ENCODE results near the gene ADK. TPM values are rescaled to one million over a fixed set of nuclear protein-coding genes. Genes with fewer than 3 reads are reported as not detected.

ADK gene
- total and polyA plus RNA-seq, 2 of the 4 experiments (the other 2 are of a cell fraction), result 30.6 to 40.9 TPM

- Histone ChIP-seq H3K4me2 (ENCODE audit: low read depth, low read length) (no peak overlapping the region), H2BK120ac (ENCODE audit: low read depth, low read length) (no peak overlapping the region), H3K9ac (ENCODE audit: low read depth, low read length) (no peak overlapping the region), H3K9me3 (ENCODE audit: control insufficient read depth, insufficient read depth, low read length) (no peaks in the 10 kb centered on the region), H3K79me1 (ENCODE audit: low read depth in 1 of 2, low read length in 2 of 2) (no peaks in the 10 kb centered on the region), H4K5ac (ENCODE audit: low read depth, low read length) (no peak overlapping the region), H2BK20ac (ENCODE audit: low read depth, low read length) (no peak overlapping the region), H4K20me1 (ENCODE audit: insufficient read depth, low read length) (no peaks in the 10 kb centered on the region), H3K56ac (ENCODE audit: extremely low read depth, insufficient read depth, low read length) (no peak overlapping the region), H2AK5ac (ENCODE audit: low read depth, low read length) (no peak overlapping the region), H2AK9ac (replicated peaks; ENCODE audit: low read depth, low read length, poor library complexity) (no peak overlapping the region), H2AFZ (replicated peaks; ENCODE audit: low read length, poor library complexity) (no peak overlapping the region), H3K4me3 (ENCODE audit: insufficient read depth, low read depth, low read length) (no peak overlapping the region), H4K91ac (ENCODE audit: insufficient read depth, low read depth, low read length) (no peak overlapping the region), H4K8ac (ENCODE audit: low read depth in 2 of 2, low read length in 2 of 2) (no peak overlapping the region), H2BK5ac (ENCODE audit: low read depth, low read length, poor library complexity, severe bottlenecking) (no peak overlapping the region), H3K23ac (ENCODE audit: low read depth, low read length) (no peak overlapping the region), H3K18ac (ENCODE audit: low read depth, low read length) (no peak overlapping the region), H3K4me1 (ENCODE audit: control insufficient read depth, insufficient read depth, low read length) (no peaks in the 10 kb centered on the region), H3K4ac (ENCODE audit: low read depth, low read length) (no peak overlapping the region), H3K14ac (replicated peaks; ENCODE audit: low read depth, low read length) (no peak overlapping the region), H3K27me3 (ENCODE audit: control insufficient read depth, insufficient read depth, low read length) (no peaks in the 10 kb centered on the region), H3K27ac (ENCODE audit: insufficient read depth, low read length) (no peak overlapping the region), H3K9me1 (ENCODE audit: insufficient read depth, low read length) (no peaks in the 10 kb centered on the region), H3K36me3 (ENCODE audit: control insufficient read depth, insufficient read depth, low read length) (peaks cover 2% of the 10 kb centered on the region; the same call in 1 of the 2 replicates), H2BK15ac (ENCODE audit: low read depth, low read length) (no peak overlapping the region)
- dilution Hi-C loops (cut with HindIII; ENCODE audit: low sequenced_read_pairs, unreplicated experiment), result no loop called here
- intact Hi-C loops (cut with micrococcal nuclease), result no loop called here
- ATAC-seq (ENCODE audit: low read depth) (no peak), DNase-seq (no peak)
- in situ Hi-C loops (cut with MboI; ENCODE audit: low sequenced_read_pairs), result no loop called here
- no TSS peak for BruUV-seq (replicated peaks)
- POLR2A ChIA-PET (ENCODE audit: unreplicated experiment), result no interaction called here
- TF ChIP-seq RFX5 (IDR thresholded peaks at IDR 0.05; ENCODE audit: low read depth, low read length) (no peak), FOS (IDR thresholded peaks at IDR 0.05; ENCODE audit: low read depth, low read length) (no peak), CTCF (conservative IDR thresholded peaks at IDR 0.05; ENCODE audit: low read depth, low read length) (no peak), MAZ (IDR thresholded peaks at IDR 0.05; ENCODE audit: borderline replicate concordance, low read depth, low read length) (no peak), CHD1 (IDR thresholded peaks at IDR 0.05; ENCODE audit: low read depth, low read length) (no peak), SMC3 (IDR thresholded peaks at IDR 0.05; ENCODE audit: low read depth, low read length) (no peak), ELK1 (IDR thresholded peaks at IDR 0.05; ENCODE audit: borderline replicate concordance, low read depth, low read length) (no peak), RAD21 (IDR thresholded peaks at IDR 0.05; ENCODE audit: low read length) (no peak)
- CTCF ChIA-PET, result no interaction called here
- no CpG with 5 or more reads among the region's 1 CpG for WGBS, 2 experiments (ENCODE audit: extremely low coverage in 2 of 2, insufficient read length in 1 of 2)
These were observed 424.9 kb downstream of the ADK start for GRCh38 chr10:74575912-74576311.

Measured in IMR-90 (cell line).